ENCODE measurements around the gene COL4A1. TPM values are rescaled to one million over a fixed set of nuclear protein-coding genes. Genes with fewer than 3 reads are reported as not detected.

The COL4A1 gene
- polyA plus RNA-seq, 1 donor (not counting 4 experiments of a cell fraction or from before 2014, with no cell fraction given): 22.3 TPM

- Histone ChIP-seq H3K4me1 (ENCODE audit: control insufficient read depth, extremely low read depth, insufficient read depth, low read length) (peaks cover 5% of the 10 kb centered on the region), H3K4me2 (ENCODE audit: control insufficient read depth, extremely low read depth, insufficient read depth, low read depth, low read length) (no peak overlapping the region), H3K9me3 (ENCODE audit: control insufficient read depth, low read depth, low read length) (no peaks in the 10 kb centered on the region), H3K27ac (ENCODE audit: control insufficient read depth, insufficient read depth, low read length) (no peak overlapping the region), H3K9me1 (ENCODE audit: control insufficient read depth, extremely low read depth, insufficient read depth, low read length) (no peaks in the 10 kb centered on the region), H3K79me2 (ENCODE audit: control insufficient read depth, insufficient read depth, low read length) (peaks cover 76% of the 10 kb centered on the region), H3K9ac (ENCODE audit: control insufficient read depth, extremely low read depth, insufficient read depth, low read length) (no peak overlapping the region), H3K36me3 (ENCODE audit: control insufficient read depth in 2 of 2, extremely low read depth in 1 of 2, insufficient read depth in 2 of 2, low read length in 2 of 2) (peaks cover 0 to 5% of the 10 kb centered on the region in 2 experiments), H3K27me3 (ENCODE audit: control insufficient read depth, extremely low read depth, insufficient read depth, low read length) (no peaks in the 10 kb centered on the region), H4K20me1 (ENCODE audit: control insufficient read depth, extremely low read depth, insufficient read depth, low read length) (no peaks in the 10 kb centered on the region), H3K4me3 (ENCODE audit: control insufficient read depth in 2 of 3, extremely low read depth in 1 of 3, insufficient read depth in 2 of 3, low read depth in 1 of 3, low read length in 3 of 3) (no peak overlapping the region), H2AFZ (ENCODE audit: control insufficient read depth, low read length) (no peak overlapping the region)
- dilution Hi-C loops (cut with MboI; ENCODE audit: extremely low pct_ligation_motif_present, low sequenced_read_pairs): no loop called here
- TF ChIP-seq CTCF (optimal IDR thresholded peaks at IDR 0.05 in 1 of 3, IDR thresholded peaks at IDR 0.05 in 1 of 3, conservative IDR thresholded peaks at IDR 0.05 in 1 of 3; ENCODE audit: extremely low read depth in 1 of 3, insufficient read depth in 2 of 3, low read length in 3 of 3) (no peak), EZH2 (IDR thresholded peaks at IDR 0.05; ENCODE audit: low read length) (no peak)
- no peak for FAIRE-seq
- no peak for DNase-seq (ENCODE audit: low read depth, low spot score)
Measured at GRCh38 chr13:110328573-110328972, 21.6 kb upstream of the COL4A1 start.

GRCh38 chr13:110327051-110327721 lies 20.2 kb upstream of the COL4A1 start:
- Histone ChIP-seq H3K9me1 (ENCODE audit: control insufficient read depth, extremely low read depth, insufficient read depth, low read length) (no peaks in the 10 kb centered on the region), H3K27me3 (ENCODE audit: control insufficient read depth, extremely low read depth, insufficient read depth, low read length) (no peaks in the 10 kb centered on the region), H3K4me1 (ENCODE audit: control insufficient read depth, extremely low read depth, insufficient read depth, low read length) (no peaks in the 10 kb centered on the region), H3K36me3 (ENCODE audit: control insufficient read depth in 2 of 2, extremely low read depth in 1 of 2, insufficient read depth in 2 of 2, low read length in 2 of 2) (peaks cover 0 to 5% of the 10 kb centered on the region in 2 experiments), H2AFZ (ENCODE audit: control insufficient read depth, low read length) (no peak overlapping the region), H3K4me3 (ENCODE audit: control insufficient read depth in 2 of 3, extremely low read depth in 1 of 3, insufficient read depth in 2 of 3, low read depth in 1 of 3, low read length in 3 of 3) (no peak overlapping the region), H3K4me2 (ENCODE audit: control insufficient read depth, extremely low read depth, insufficient read depth, low read depth, low read length) (no peak overlapping the region), H3K9ac (ENCODE audit: control insufficient read depth, extremely low read depth, insufficient read depth, low read length) (no peak overlapping the region), H4K20me1 (ENCODE audit: control insufficient read depth, extremely low read depth, insufficient read depth, low read length) (no peaks in the 10 kb centered on the region), H3K9me3 (ENCODE audit: control insufficient read depth, low read depth, low read length) (no peaks in the 10 kb centered on the region), H3K79me2 (ENCODE audit: control insufficient read depth, insufficient read depth, low read length) (peaks cover 80% of the 10 kb centered on the region), H3K27ac (ENCODE audit: control insufficient read depth, insufficient read depth, low read length) (no peak overlapping the region)
- dilution Hi-C loops (cut with MboI; ENCODE audit: extremely low pct_ligation_motif_present, low sequenced_read_pairs): no loop called here
- DNase-seq (ENCODE audit: low read depth, low spot score) (no peak), FAIRE-seq (no peak)
- TF ChIP-seq EZH2 (IDR thresholded peaks at IDR 0.05; ENCODE audit: low read length) (no peak), CTCF (optimal IDR thresholded peaks at IDR 0.05 in 1 of 3, IDR thresholded peaks at IDR 0.05 in 1 of 3, conservative IDR thresholded peaks at IDR 0.05 in 1 of 3; ENCODE audit: extremely low read depth in 1 of 3, insufficient read depth in 2 of 3, low read length in 3 of 3) (no peak)

Measured in keratinocyte (primary cell).